ENCODE data around the gene SIPA1L2.

DNA sequence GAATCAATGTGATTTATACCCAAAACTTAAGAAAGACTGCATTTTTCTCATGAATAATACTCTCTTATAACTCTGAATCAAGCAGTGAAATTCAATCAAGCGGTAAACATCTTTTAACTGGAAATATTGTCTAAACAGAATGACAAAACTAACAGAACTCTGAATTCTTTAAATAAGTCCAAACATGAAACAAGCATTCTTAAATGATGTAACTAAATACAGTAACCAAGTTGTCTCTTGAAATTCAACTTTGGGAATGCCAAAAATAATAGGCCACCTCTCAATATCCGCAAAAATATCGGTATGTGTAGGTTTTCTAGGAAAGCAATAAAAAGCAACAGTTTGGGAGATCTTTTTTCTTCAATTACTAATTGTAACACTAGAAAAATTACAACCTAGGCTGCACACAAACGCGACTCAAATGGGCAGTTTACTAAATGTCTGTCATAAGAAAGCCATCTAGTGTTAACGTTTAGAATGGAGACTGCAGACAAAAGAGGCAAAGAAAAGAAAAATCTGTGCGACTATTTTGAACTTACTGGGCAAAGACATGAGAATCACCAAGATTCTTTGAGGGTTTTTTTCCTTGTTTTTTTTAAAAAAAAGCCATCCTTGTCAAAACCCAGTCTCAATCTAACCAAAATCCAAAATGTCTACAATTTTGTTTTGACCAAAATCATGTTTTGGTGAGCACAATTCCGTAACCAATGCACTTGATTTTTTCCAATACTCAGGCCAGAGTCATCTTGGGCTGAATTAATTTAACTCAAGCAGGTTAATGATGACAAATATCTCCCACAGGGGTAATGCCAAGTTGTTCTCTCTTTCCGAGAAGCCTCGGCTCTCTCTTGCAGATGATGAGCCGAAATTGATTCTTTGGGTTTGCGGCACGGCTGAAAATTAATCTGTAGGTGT, 1.3 kb downstream of the SIPA1L2 start:
- no peak for TF ChIP-seq POLR2AphosphoS5 (IDR thresholded peaks at IDR 0.05; ENCODE audit: low read depth, low read length)
- TF ChIP-seq TAF1 (IDR thresholded peaks at IDR 0.05; ENCODE audit: borderline replicate concordance, insufficient read depth, low read length), result no peak
- TF ChIP-seq, protein P1, sequence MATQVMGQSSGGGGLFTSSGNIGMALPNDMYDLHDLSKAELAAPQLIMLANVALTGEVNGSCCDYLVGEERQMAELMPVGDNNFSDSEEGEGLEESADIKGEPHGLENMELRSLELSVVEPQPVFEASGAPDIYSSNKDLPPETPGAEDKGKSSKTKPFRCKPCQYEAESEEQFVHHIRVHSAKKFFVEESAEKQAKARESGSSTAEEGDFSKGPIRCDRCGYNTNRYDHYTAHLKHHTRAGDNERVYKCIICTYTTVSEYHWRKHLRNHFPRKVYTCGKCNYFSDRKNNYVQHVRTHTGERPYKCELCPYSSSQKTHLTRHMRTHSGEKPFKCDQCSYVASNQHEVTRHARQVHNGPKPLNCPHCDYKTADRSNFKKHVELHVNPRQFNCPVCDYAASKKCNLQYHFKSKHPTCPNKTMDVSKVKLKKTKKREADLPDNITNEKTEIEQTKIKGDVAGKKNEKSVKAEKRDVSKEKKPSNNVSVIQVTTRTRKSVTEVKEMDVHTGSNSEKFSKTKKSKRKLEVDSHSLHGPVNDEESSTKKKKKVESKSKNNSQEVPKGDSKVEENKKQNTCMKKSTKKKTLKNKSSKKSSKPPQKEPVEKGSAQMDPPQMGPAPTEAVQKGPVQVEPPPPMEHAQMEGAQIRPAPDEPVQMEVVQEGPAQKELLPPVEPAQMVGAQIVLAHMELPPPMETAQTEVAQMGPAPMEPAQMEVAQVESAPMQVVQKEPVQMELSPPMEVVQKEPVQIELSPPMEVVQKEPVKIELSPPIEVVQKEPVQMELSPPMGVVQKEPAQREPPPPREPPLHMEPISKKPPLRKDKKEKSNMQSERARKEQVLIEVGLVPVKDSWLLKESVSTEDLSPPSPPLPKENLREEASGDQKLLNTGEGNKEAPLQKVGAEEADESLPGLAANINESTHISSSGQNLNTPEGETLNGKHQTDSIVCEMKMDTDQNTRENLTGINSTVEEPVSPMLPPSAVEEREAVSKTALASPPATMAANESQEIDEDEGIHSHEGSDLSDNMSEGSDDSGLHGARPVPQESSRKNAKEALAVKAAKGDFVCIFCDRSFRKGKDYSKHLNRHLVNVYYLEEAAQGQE (IDR thresholded peaks at IDR 0.05; ENCODE audit: insufficient read depth in 1 of 2, low read depth in 2 of 2, low read length in 2 of 2), result no peak

Data from PFSK-1 (cell line).